ENCODE data around the gene ASB18.

DNA sequence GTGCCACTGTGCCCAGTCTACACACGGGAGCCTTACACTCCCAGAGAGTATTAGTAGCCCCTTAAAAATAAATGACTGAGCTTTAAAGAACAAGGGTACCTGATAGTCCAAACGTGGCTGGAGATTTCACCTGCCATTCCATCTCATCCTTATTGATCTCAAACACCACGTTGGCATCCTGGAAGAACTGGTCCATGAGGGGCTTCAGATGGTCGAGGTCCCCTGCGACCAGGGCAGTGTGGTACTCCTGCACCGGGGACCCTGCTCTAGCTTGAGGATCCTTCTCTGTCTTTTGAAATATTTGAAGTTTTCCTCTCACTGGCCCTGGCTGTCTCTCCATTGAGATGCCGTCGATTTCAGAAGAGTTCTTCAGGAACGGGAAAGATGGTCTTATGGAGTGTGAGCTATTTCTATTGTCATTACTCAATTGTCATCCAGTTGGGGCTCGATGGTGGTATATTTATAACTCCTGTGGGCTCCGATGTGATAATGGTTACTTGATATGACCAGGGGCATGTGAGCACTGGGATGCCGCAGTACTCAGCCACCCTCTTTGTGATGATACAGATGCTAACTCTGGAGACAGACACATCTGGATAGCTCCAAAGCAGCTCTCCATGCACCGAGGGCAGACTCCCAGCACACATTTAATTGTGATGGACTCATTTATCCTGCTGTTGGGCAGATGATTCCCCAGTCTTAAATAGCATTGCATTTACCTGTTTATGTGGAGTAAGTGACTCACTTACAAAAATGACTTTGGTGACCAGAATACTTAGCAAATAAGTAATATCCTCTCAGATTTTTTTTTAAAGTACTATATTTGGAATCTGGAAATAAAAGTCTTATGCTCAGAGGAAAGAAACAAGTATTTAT is 22.8 kb downstream of the ASB18 start:
- no peak for TF ChIP-seq TAF1 (IDR thresholded peaks at IDR 0.05; ENCODE audit: borderline replicate concordance, insufficient read depth, low read length)
- TF ChIP-seq, protein P1, sequence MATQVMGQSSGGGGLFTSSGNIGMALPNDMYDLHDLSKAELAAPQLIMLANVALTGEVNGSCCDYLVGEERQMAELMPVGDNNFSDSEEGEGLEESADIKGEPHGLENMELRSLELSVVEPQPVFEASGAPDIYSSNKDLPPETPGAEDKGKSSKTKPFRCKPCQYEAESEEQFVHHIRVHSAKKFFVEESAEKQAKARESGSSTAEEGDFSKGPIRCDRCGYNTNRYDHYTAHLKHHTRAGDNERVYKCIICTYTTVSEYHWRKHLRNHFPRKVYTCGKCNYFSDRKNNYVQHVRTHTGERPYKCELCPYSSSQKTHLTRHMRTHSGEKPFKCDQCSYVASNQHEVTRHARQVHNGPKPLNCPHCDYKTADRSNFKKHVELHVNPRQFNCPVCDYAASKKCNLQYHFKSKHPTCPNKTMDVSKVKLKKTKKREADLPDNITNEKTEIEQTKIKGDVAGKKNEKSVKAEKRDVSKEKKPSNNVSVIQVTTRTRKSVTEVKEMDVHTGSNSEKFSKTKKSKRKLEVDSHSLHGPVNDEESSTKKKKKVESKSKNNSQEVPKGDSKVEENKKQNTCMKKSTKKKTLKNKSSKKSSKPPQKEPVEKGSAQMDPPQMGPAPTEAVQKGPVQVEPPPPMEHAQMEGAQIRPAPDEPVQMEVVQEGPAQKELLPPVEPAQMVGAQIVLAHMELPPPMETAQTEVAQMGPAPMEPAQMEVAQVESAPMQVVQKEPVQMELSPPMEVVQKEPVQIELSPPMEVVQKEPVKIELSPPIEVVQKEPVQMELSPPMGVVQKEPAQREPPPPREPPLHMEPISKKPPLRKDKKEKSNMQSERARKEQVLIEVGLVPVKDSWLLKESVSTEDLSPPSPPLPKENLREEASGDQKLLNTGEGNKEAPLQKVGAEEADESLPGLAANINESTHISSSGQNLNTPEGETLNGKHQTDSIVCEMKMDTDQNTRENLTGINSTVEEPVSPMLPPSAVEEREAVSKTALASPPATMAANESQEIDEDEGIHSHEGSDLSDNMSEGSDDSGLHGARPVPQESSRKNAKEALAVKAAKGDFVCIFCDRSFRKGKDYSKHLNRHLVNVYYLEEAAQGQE (IDR thresholded peaks at IDR 0.05; ENCODE audit: insufficient read depth in 1 of 2, low read depth in 2 of 2, low read length in 2 of 2) = no peak
